AG04450 (cell line): ENCODE data around the gene HPD. TPM values are rescaled to one million over a fixed set of nuclear protein-coding genes. Genes with fewer than 3 reads are reported as not detected.

Experiments
- CTCF ChIA-PET: fragments of 300-600, 350-600 bp; formaldehyde crosslinking; extraction: SDS; loops from one replicate; lab custom pipeline; 2022; ENCODE audit warnings: antibody characterized with exemption, inconsistent platforms; lab: Charles Lee
- POLR2A ChIA-PET: fragments of 350-600 bp; formaldehyde crosslinking; extraction: SDS; loops from one replicate; lab custom pipeline; 2021; ENCODE audit warnings: antibody characterized with exemption, inconsistent platforms; lab: Yijun Ruan, JAX
- DNase-seq: peaks from one replicate; pipeline ENCODE4 v3.0.0-alpha.2; 2011; ENCODE audit warnings: low read depth, low spot score
- H3K27ac ChIP-seq: one replicate; pipeline ENCODE4 v1.5.1; 2012; ENCODE audit warnings: low read depth, low read length, control low read depth
- H3K27me3 ChIP-seq: one replicate; pipeline ENCODE4 v1.6.0; 2012; ENCODE audit warnings: low read length; ENCODE audit not compliant: control insufficient read depth, insufficient read depth
- H3K4me3 ChIP-seq: 2 replicates; pipeline ENCODE4 v1.5.1; 2011; ENCODE audit warnings: mild to moderate bottlenecking, low read depth, low read length, control low read depth
- H3K9me3 ChIP-seq: 2 replicates; pipeline ENCODE4 v1.5.1; 2012; ENCODE audit warnings: low read length; ENCODE audit not compliant: control insufficient read depth, insufficient read depth
- polyA plus RNA-seq: library from polyadenylated mRNA; depleted of rRNA; stranded (reverse); fragments of >200 nt; gene quantifications from 2 replicates; pipeline ENCODE4 v1.2.3, GENCODE V29; 2011
- TF ChIP-seq, protein P1 (sequence below): IDR thresholded peaks from 2 replicates; pipeline ENCODE4 v1.5.1; 2011; ENCODE audit warnings: low read depth, low read length, control low read depth, inconsistent platforms

HPD gene
- polyA plus RNA-seq, 1 experiment = 0.05 TPM

DNA sequence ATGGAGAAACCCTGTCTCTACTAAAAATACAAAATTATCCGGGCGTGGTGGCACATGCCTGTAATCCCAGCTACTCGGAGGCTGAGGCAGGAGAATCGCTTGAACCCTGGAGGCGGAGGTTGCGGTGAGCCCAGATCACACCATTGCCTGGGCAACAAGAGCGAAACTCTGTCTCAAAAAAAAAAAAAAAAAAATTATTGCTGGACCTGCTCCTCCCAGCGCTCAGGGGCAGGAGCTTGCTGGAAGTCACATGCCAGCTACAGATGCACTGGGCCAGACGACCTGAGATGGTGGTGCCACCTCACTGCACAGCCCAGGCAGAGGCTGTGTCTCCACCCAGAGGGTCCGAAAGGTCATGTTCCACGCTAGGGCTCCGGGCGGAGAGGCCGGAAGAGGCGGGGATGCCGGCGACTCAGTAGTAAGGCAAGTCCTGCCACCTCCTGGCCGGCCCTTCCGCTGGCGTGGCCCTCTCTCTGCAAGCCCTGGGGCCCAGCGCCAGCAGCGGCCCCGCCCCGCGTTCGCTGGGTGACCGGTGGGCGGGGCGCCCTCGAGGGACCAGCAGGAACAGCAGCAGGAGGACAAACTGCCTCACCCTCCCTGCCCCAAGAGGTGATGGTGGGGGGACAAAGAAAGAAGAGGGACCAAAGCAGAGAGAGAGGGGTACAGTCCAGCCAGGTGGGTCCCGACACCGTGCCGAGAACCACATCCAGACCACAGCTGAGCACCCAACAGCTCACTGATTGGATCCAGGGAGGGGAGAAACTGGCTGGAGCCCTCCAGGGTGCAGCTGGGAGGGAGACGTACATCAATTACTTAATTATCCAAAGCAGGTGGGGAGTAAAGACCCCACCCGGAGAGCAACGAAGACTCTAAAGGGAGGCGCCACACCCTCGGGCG lies 61.6 kb downstream of the HPD start:
- TF ChIP-seq, protein P1, sequence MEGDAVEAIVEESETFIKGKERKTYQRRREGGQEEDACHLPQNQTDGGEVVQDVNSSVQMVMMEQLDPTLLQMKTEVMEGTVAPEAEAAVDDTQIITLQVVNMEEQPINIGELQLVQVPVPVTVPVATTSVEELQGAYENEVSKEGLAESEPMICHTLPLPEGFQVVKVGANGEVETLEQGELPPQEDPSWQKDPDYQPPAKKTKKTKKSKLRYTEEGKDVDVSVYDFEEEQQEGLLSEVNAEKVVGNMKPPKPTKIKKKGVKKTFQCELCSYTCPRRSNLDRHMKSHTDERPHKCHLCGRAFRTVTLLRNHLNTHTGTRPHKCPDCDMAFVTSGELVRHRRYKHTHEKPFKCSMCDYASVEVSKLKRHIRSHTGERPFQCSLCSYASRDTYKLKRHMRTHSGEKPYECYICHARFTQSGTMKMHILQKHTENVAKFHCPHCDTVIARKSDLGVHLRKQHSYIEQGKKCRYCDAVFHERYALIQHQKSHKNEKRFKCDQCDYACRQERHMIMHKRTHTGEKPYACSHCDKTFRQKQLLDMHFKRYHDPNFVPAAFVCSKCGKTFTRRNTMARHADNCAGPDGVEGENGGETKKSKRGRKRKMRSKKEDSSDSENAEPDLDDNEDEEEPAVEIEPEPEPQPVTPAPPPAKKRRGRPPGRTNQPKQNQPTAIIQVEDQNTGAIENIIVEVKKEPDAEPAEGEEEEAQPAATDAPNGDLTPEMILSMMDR = peak; percentile 42
- Histone ChIP-seq H3K27ac (peak overlapping the region; percentile 61), H3K9me3 (no peaks in the 10 kb centered on the region; the same call in 1 of the 2 replicates), H3K4me3 (peak overlapping the region; percentile 63), H3K27me3 (no peaks in the 10 kb centered on the region)
- CTCF ChIA-PET = interaction anchor here (0.7 to 7.0 kb wide), 12 partner anchors 10 to 299 kb away, joined by 3 to 143 read pairs (median 14); partner anchors contain the start of genes CFAP251 and PSMD9
- no peak for DNase-seq
- POLR2A ChIA-PET = interaction anchor here (0.6 to 4.4 kb wide), 4 partner anchors 12 to 69 kb away, joined by 3 to 52 read pairs (median 4); no protein-coding TSS in a partner anchor

DNA sequence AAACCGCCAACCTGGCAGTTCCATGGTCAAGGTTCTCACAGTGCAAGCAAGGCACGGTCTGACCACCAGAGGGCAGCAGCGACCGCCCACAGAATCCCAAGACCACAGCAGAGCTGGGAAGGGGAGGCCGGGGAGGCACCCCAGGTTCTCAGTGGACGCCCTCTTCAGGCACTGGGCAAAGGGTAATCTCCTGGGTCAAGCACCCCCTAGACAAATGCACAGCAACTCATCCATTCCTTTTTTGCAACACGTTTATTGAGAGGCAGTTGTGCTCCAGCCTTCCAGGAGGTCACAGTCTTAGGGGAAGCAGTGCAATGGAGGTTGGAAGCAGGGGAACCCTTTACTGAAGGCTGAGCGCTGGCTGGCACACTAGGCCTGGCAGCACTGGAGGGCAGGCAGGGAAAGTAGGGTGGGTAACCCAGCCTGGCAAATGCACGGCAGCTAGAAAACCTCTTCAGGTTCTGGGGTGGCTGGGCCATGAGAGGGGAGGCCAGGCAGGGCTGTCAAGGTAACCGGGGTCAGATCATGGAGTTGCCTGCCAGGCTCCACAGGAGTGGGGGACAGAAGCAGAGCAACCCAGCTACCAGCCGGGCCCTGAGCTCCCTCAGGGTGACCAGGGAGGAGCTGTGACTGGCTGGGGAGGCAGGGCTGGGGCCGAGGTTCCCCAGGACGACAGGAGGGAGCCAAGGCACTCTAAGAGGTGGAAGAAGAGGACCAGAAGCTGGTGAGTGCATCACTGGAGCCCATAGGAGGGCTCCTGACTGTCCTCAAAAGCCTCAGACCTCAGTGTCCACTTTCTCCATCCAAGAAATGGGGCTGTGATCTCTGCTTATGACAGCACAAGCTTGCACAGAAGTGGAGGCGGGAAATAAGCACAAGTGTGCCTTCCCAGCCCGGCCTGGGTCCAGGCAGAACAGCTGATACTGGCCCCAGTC lies 63.4 kb downstream of the HPD start:
- TF ChIP-seq, protein P1 = peak; percentile 96
- Histone ChIP-seq H3K27ac (peak overlapping the region; percentile 89), H3K9me3 (no peaks in the 10 kb centered on the region; the same call in 1 of the 2 replicates), H3K4me3 (no peak overlapping the region), H3K27me3 (no peaks in the 10 kb centered on the region)
- ChIA-PET POLR2A (interaction anchor here (0.6 to 4.4 kb wide), 8 partner anchors 8 to 98 kb away, joined by 3 to 52 read pairs (median 6); partner anchors contain the start of gene PSMD9), CTCF (interaction anchor here (0.5 to 7.0 kb wide), 46 partner anchors 8 to 1920 kb away, joined by 3 to 143 read pairs (median 4); partner anchors contain the start of genes HPD, PSMD9 and TMEM120B)
- no peak for DNase-seq

DNA sequence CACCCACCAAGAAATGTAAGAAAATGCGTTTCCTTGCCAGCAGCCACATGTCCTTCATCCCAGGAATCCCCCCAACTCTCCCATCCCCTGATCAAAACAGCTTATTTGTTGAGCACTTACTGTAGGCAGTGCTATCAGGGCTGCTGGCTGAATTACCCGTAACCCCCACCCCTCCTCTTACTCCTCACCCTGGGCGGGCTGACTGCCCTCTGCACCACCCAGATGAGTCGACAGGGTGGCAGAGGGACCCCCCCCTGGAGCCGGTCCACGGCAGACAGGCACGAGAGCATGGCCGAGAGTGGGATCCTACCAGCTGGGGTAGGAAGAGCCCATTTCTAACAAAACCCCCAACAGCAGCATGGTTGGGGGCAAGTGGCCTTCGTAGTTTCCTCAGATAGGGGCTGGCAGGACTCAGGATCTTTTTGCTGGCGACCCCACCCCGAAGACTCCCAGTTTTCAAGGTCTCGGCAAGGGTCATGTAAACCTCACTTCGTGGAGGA lies 64.1 kb downstream of the HPD start:
- H3K4me3 ChIP-seq = peak overlapping the region; percentile 32
- CTCF ChIA-PET = interaction anchor here (0.5 to 7.0 kb wide), 59 partner anchors 7 to 417 kb away, joined by 3 to 143 read pairs (median 7); partner anchors contain the start of genes HPD, PSMD9 and TMEM120B
- no peak for DNase-seq
- TF ChIP-seq, protein P1 = no peak
- no peaks in the 10 kb centered on the region; the same call in 1 of the 2 replicates for H3K9me3 ChIP-seq
- POLR2A ChIA-PET = interaction anchor here (0.5 to 4.4 kb wide), 17 partner anchors 8 to 258 kb away, joined by 3 to 52 read pairs (median 4); partner anchors contain the start of gene PSMD9
- H3K27ac ChIP-seq = peak overlapping the region; percentile 89
- no peaks in the 10 kb centered on the region for H3K27me3 ChIP-seq

DNA sequence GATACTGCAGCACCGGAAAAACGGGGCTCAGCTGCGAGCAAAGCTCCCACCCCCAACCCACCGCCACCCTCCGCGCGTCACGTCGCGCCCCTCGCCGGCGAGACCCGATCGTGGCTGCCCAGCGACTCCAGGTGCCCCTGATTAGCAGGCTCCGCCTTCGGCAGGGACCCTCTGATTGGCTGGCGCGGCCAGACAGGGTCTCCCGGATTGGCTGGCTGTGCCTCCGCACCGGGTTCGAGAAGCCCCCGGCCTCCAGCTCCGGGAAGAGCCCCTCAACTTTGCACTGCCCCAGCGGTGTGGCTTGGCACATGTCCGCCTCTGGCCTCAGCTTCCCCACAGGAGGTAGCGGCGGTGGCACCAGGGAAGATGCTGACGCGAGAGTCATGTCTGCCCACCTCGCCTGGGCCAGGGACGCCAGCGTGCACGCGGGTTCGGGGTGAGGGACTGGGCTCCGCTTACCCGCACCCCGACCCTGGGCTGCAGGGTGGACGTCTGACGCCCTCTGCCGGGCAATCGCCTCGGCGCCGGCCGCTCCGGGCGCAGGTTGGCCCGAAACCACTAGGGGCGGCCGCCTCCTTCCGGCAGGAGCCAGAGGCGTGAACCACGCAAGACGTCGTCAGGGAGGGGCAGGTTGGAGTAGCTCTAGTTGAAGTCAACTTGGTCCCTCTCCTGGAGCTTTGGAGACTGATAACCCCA lies 64.7 kb downstream of the HPD start:
- Histone ChIP-seq H3K27me3 (no peaks in the 10 kb centered on the region), H3K27ac (peak overlapping the region; percentile 89), H3K9me3 (no peaks in the 10 kb centered on the region; the same call in 1 of the 2 replicates), H3K4me3 (peak overlapping the region; percentile 65)
- CTCF ChIA-PET = interaction anchor here (0.6 to 7.0 kb wide), 62 partner anchors 8 to 417 kb away, joined by 3 to 143 read pairs (median 6); partner anchors contain the start of genes HPD, PSMD9 and TMEM120B
- DNase-seq = peak; percentile 77
- TF ChIP-seq, protein P1 = peak; percentile 100
- POLR2A ChIA-PET = interaction anchor here (0.5 to 4.4 kb wide), 16 partner anchors 9 to 257 kb away, joined by 3 to 52 read pairs (median 4); partner anchors contain the start of gene PSMD9
